Stomach (tissue), 4 donors: ENCODE results near the gene LRRC28.

Experiments
- CTCF ChIP-seq, 7 experiments: fragments of 450-650 bp in 4 of 7; fragments of 200-600 bp in 3 of 7; sonication (generic) in 3 of 7; IDR thresholded peaks; one replicate each; pipeline ENCODE4 v1.5.1; 2016 to 2019; ENCODE audit warnings: antibody characterized with exemption in 7 of 7, control low read depth in 2 of 7, mild to moderate bottlenecking in 1 of 7
- EP300 ChIP-seq: sonication (generic); formaldehyde crosslinking; IDR thresholded peaks from one replicate; pipeline ENCODE4 v1.6.1; 2017; ENCODE audit warnings: antibody characterized with exemption
- POLR2A ChIP-seq, 4 donors: fragments of 450-650 bp; IDR thresholded peaks; one replicate each; pipeline ENCODE4 v1.6.1; 2016; ENCODE audit warnings: antibody characterized with exemption in 4 of 4, control low read depth in 2 of 4, mild to moderate bottlenecking in 1 of 4, moderate library complexity in 1 of 4
- POLR2AphosphoS5 ChIP-seq, 3 donors: sonication (generic); formaldehyde crosslinking; IDR thresholded peaks; one replicate each; pipeline ENCODE4 v1.6.1; 2016; ENCODE audit warnings: antibody characterized with exemption in 3 of 3

GRCh38 chr15:99340347-99340746, 89.1 kb downstream of the LRRC28 start:
- no peak for TF ChIP-seq POLR2AphosphoS5 (IDR thresholded peaks at IDR 0.05)
- TF ChIP-seq POLR2A (IDR thresholded peaks at IDR 0.05): no peak
- no peak for TF ChIP-seq EP300
- no peak for TF ChIP-seq CTCF (IDR thresholded peaks at IDR 0.05)
